Skeletal muscle tissue (tissue), 4 donors: Measurements from ENCODE around the gene SFT2D3. TPM values are rescaled to one million over a fixed set of nuclear protein-coding genes. Genes with fewer than 3 reads are reported as not detected.

ENCODE experiments used
- H3K27ac ChIP-seq: one replicate; pipeline ENCODE4 v1.7.0; 2013; ENCODE audit warnings: mild to moderate bottlenecking, low read depth, low read length, inconsistent platforms
- H3K27me3 ChIP-seq, 3 donors: one replicate each; pipeline ENCODE4 v1.7.0; 2013; ENCODE audit warnings: low read length in 3 of 3; ENCODE audit not compliant: control insufficient read depth in 3 of 3, insufficient read depth in 3 of 3
- H3K36me3 ChIP-seq, 3 donors: one replicate each; pipeline ENCODE4 v1.7.0; 2013; ENCODE audit warnings: low read length in 3 of 3; ENCODE audit not compliant: control insufficient read depth in 3 of 3, insufficient read depth in 3 of 3
- H3K4me1 ChIP-seq, 3 donors: one replicate each; pipeline ENCODE4 v1.7.0; 2013; ENCODE audit warnings: low read length in 3 of 3, mild to moderate bottlenecking in 3 of 3; ENCODE audit not compliant: control insufficient read depth in 3 of 3, insufficient read depth in 3 of 3
- H3K4me3 ChIP-seq, 3 donors: one replicate each; pipeline ENCODE4 v1.7.0; 2013; ENCODE audit warnings: low read length in 3 of 3
- H3K9ac ChIP-seq, 3 donors: one replicate each; pipeline ENCODE4 v1.7.0; 2013; ENCODE audit warnings: low read length in 3 of 3, mild to moderate bottlenecking in 3 of 3, moderate library complexity in 2 of 3, low read depth in 1 of 3
- H3K9me3 ChIP-seq, 3 donors: one replicate each; pipeline ENCODE4 v1.7.0; 2013; ENCODE audit warnings: low read length in 3 of 3; ENCODE audit not compliant: control insufficient read depth in 3 of 3
- total RNA-seq: library from RNA; depleted of rRNA; stranded (reverse); fragments of >200 nt; gene quantifications from one replicate; pipeline ENCODE4 v1.2.3, GENCODE V29; 2014
- donor health status: Osteomylitis.

Gene SFT2D3
- total RNA-seq, 1 donor from 2014 or later: 7.8 TPM

DNA sequence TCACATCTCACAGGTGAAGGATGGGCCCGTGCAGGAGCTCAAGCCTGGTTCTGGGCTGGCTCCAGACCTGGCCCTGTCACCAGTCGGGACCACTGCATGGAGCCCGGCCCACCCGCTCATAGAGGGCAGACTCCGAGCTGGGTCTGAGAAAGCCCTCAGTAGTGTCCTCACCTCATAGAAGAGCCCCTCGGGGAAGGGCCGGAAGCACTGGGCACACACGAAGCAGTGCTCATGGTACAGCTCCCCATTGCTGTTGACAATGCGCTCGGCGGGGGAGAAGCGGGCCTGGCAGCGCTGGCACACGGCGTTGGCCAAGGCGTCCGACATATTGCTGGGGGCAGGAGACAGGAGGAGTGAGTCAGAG lies 44.1 kb upstream of the SFT2D3 start:
- Histone ChIP-seq H3K36me3 (peaks cover 0 to 11% (median 3%) of the 10 kb centered on the region in 3 donors), H3K9ac (no peak overlapping the region), H3K4me3 (no peak overlapping the region), H3K27ac (no peak overlapping the region), H3K4me1 (peaks cover 37 to 73% (median 47%) of the 10 kb centered on the region in 3 donors), H3K27me3 (peaks cover 0 to 4% (median 0%) of the 10 kb centered on the region in 3 donors), H3K9me3 (no peaks in the 10 kb centered on the region)

DNA sequence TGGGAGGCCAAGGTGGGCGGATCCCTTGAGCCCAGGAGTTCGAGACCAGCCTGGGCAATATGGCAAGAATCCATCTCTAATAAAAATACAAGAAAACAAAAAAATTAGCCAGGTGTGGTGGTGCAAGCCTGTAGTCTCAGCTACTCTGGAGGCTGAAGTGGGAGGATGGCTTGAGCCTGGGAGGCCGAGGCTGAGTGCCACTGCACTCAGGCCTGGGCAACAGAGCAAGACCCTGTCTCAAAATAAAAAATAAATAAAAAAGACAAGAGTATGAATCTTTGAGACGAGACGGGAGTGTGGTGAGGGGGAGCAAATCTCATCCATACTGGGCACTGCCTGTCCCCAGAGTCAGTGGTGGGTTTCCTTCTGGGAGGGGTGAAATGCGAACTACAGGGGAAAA lies 43.2 kb upstream of the SFT2D3 start:
- no peaks in the 10 kb centered on the region for H3K9me3 ChIP-seq
- H3K27ac ChIP-seq: no peak overlapping the region
- no peak overlapping the region for H3K9ac ChIP-seq
- H3K27me3 ChIP-seq: peaks cover 0 to 8% (median 0%) of the 10 kb centered on the region in 3 donors
- H3K4me1 ChIP-seq: peaks cover 39 to 69% (median 43%) of the 10 kb centered on the region in 3 donors
- H3K36me3 ChIP-seq: peaks cover 0 to 11% (median 3%) of the 10 kb centered on the region in 3 donors
- peak overlapping the region in 1 of 3 donors; percentile 22 for H3K4me3 ChIP-seq

- H3K9me3 ChIP-seq: no peaks in the 10 kb centered on the region
- peaks cover 0 to 9% (median 3%) of the 10 kb centered on the region in 3 donors for H3K36me3 ChIP-seq
- H3K4me1 ChIP-seq: peaks cover 41 to 68% (median 44%) of the 10 kb centered on the region in 3 donors
- peak overlapping the region in 1 of 3 donors; percentile 3 for H3K9ac ChIP-seq
- H3K27ac ChIP-seq: peak overlapping the region; percentile 44
- H3K4me3 ChIP-seq: peak overlapping the region in 1 of 3 donors; percentile 22
- peaks cover 0 to 10% (median 0%) of the 10 kb centered on the region in 3 donors for H3K27me3 ChIP-seq
These were observed 42.5 kb upstream of the SFT2D3 start for GRCh38 chr2:127658641-127659407.

DNA sequence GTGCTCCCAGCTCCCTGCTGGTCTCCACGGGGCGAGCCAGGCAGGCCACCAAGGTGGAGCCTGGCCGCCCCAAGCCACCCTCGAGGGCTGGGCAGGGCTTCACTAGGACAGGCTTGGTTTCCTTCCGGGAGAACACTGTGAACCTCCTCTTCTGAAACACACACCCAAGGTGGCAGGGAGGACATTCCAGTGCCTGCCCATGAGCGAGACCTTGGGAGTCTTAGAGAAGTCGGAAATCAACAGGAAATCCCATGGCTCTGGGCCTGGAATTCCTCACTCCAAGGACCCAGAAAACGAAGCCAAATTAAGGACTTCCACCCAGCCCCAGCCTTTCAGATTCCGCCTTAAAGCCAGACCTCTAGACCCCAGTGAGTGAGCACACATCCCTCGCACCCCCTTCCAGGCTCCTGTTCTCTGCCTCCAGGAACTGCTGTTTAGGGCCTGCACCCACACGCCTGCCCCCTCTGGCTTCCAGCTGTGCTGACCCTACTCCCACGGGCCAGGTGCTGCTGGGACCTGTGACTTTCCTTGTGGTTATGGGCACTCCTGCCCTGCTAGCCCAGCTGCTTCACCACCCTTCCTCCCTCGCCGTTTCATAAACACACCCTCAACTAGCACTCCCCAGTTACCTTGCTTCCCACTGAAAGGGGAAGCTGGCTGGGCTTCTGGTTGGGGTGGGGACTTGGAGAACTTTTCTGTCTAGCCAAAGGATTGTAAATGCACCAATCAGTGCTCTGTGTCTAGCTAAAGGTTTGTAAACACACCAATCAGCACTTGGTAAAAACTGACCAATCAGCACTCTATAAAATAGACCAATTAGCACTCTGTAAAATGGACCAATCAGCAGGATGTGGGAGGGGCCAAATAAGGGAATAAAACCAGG lies 41.6 kb upstream of the SFT2D3 start:
- H3K4me3 ChIP-seq: peak overlapping the region in 2 of 3 donors; percentile 24 to 52
- peaks cover 43 to 70% (median 44%) of the 10 kb centered on the region in 3 donors for H3K4me1 ChIP-seq
- peak overlapping the region in 1 of 3 donors; percentile 45 for H3K9ac ChIP-seq
- H3K9me3 ChIP-seq: no peaks in the 10 kb centered on the region
- H3K27me3 ChIP-seq: peaks cover 0 to 12% (median 0%) of the 10 kb centered on the region in 3 donors
- H3K27ac ChIP-seq: peak overlapping the region; percentile 44
- H3K36me3 ChIP-seq: peaks cover 0 to 6% (median 0%) of the 10 kb centered on the region in 3 donors

- H3K27ac ChIP-seq: no peak overlapping the region
- H3K27me3 ChIP-seq: peaks cover 0 to 18% (median 0%) of the 10 kb centered on the region in 3 donors
- peaks cover 44 to 69% (median 47%) of the 10 kb centered on the region in 3 donors for H3K4me1 ChIP-seq
- no peak overlapping the region for H3K9ac ChIP-seq
- H3K9me3 ChIP-seq: no peaks in the 10 kb centered on the region
- H3K4me3 ChIP-seq: peak overlapping the region in 2 of 3 donors; percentile 22 to 24
- peaks cover 0 to 6% (median 0%) of the 10 kb centered on the region in 3 donors for H3K36me3 ChIP-seq
These were observed 41.1 kb upstream of the SFT2D3 start for GRCh38 chr2:127660291-127660578.

DNA sequence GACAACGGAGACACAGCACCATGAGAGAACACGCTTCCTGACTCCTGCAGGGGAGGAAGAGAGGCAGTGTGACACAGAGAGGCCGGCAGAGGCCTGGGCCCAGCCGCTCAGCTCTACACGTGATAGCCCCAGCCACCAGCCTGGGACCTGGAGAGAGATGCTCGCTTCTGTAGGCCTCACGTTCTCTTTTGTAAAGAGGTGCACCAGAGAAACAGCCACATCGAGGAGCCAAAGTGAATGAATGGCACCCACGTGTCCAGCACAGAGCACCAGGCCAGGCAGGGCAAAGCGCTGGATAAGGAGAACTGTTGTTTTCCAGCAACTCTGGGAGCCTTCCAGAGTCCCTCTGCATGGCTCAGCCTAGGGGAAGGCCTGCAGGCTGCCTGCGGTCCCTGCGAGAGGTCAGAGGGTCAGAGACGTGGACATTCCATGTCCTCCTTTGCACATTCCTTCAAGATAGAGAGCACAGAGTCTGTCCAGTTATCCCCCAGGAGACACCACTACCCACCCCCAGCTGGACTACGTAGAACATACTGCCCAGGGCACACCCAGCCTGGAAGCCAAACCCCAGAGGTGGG lies 40.1 kb upstream of the SFT2D3 start:
- peaks cover 0 to 2% (median 0%) of the 10 kb centered on the region in 3 donors for H3K36me3 ChIP-seq
- no peak overlapping the region for H3K9ac ChIP-seq
- H3K4me1 ChIP-seq: peaks cover 40 to 61% (median 47%) of the 10 kb centered on the region in 3 donors
- H3K4me3 ChIP-seq: peak overlapping the region in 1 of 3 donors; percentile 22
- H3K27ac ChIP-seq: peak overlapping the region; percentile 29
- H3K27me3 ChIP-seq: peaks cover 0 to 25% (median 2%) of the 10 kb centered on the region in 3 donors
- no peaks in the 10 kb centered on the region for H3K9me3 ChIP-seq

DNA sequence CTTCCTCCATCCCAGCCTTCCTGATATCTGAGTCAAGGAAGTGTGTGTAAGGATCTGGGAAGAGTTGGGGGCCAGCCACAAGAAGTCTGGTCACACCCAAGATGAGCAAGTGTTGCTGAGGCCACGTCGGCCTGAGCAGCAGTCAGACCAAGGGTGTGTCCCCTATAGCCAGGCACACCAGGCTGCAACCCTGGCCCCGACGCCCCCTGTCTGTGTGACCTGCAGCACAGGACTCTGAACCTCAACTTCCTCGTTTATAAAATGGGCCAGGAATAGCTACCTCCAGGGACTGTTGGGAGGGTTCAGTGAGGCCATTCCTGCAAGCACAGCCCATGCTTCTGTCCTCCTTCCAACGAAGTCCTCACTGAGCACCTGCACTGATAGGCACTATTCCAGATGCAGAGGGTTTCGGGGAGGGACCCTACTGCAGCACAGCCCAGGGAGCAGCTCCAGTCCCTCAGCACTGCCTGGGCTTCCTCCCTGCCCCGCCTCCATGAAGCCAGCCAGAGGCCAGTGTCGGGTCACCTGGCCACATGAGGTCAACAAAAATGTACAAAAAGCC lies 39.3 kb upstream of the SFT2D3 start:
- no peak overlapping the region for H3K4me3 ChIP-seq
- no peak overlapping the region for H3K27ac ChIP-seq
- H3K36me3 ChIP-seq: peaks cover 0 to 2% (median 0%) of the 10 kb centered on the region in 3 donors
- H3K4me1 ChIP-seq: peaks cover 35 to 56% (median 47%) of the 10 kb centered on the region in 3 donors
- peaks cover 0 to 25% (median 2%) of the 10 kb centered on the region in 3 donors for H3K27me3 ChIP-seq
- peak overlapping the region in 1 of 3 donors; percentile 57 for H3K9ac ChIP-seq
- no peaks in the 10 kb centered on the region for H3K9me3 ChIP-seq

DNA sequence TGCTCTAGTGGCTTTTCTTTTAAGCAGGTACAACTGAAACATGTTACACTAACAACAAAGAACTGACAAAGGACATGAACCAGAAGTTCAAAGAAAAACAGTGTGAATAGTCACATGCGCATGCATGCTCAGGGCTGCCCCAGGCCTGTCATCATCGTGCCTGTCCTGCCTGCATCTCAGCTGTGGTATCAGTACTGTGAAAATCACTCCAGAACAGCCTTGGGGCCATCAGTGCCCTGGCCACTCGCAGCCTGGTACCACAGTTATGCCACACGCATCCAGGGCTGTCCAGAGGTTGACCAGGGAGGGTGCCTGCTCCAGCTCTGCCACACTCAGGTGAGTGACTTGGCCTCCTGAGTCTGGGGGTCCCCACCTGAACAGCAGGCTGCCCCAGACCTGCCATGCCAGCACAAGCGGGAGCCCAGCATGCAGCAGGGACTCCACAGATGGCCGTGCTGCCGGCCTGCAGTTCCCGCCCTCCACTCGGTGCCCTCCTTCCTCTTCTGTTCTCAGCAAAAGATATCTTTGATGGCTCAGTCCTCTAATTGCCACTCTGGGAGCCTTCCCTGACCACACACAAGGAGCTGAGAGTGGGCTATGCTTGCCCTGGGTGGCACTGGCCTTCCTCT lies 38.2 kb upstream of the SFT2D3 start:
- no peaks in the 10 kb centered on the region for H3K9me3 ChIP-seq
- H3K4me3 ChIP-seq: peak overlapping the region; percentile 30 to 41 (median 34)
- peaks cover 0 to 2% (median 0%) of the 10 kb centered on the region in 3 donors for H3K36me3 ChIP-seq
- no peak overlapping the region for H3K9ac ChIP-seq
- no peak overlapping the region for H3K27ac ChIP-seq
- H3K27me3 ChIP-seq: peaks cover 0 to 25% (median 2%) of the 10 kb centered on the region in 3 donors
- peaks cover 34 to 48% (median 47%) of the 10 kb centered on the region in 3 donors for H3K4me1 ChIP-seq

- Histone ChIP-seq H3K27me3 (peaks cover 0 to 25% (median 2%) of the 10 kb centered on the region in 3 donors), H3K4me1 (peaks cover 32 to 45% (median 43%) of the 10 kb centered on the region in 3 donors), H3K9me3 (no peaks in the 10 kb centered on the region), H3K36me3 (peaks cover 0 to 2% (median 0%) of the 10 kb centered on the region in 3 donors), H3K27ac (peak overlapping the region; percentile 30), H3K9ac (no peak overlapping the region), H3K4me3 (peak overlapping the region in 2 of 3 donors; percentile 43 to 60)
These were observed 37.7 kb upstream of the SFT2D3 start for GRCh38 chr2:127663566-127664064.
